ENCODE data around the gene CA12. TPM values are rescaled to one million over a fixed set of nuclear protein-coding genes. Genes with fewer than 3 reads are reported as not detected.

Gene CA12
- total and polyA plus RNA-seq, 2 donors (not counting 3 experiments of a cell fraction or from before 2014, with no cell fraction given): 1.1 to 5.9 TPM

DNA sequence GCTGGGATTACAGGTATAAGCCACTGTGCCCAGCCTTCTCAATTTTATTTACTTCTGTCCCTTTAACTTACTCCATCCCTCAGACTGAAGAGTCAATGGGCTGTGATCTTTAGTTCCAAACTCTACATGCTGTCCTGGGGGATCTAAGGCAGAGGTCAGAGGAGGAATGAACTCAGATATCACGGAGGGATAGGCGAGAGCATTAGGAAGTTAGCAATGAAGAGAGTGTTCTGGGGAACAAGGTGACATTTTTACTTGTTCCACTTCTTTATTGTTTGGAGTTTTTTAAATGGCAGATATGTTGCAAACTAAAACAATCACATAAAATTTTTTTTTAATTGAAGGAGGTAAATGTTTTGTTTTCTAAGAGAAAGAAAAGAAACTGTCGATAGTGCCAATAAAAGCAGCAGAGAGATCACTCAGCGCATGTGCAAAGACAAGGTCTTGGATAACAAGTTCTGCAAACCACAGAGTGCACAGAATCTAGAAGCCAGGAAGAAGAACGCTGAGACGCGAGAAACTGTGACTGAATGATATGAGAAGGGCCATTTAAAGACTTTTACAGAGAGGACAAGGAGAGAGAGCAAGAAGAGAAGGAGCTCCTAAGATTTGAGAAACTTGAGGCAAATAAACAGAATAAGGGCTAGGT is 10.8 kb upstream of the CA12 start:
- ChIA-PET POLR2A (no interaction called here), CTCF (interaction anchor here (1.5 kb wide), 1 partner anchor 10 kb away, joined by 4 read pairs; no protein-coding TSS in a partner anchor)
- H3K79me2 ChIP-seq (ENCODE audit: control insufficient read depth, insufficient read depth, low read length): no peaks in the 10 kb centered on the region
- FAIRE-seq (no peak), DNase-seq (ENCODE audit: low read depth, low spot score) (no peak)
- no peaks in the 10 kb centered on the region for H3K36me3 ChIP-seq (ENCODE audit: control insufficient read depth in 2 of 2, extremely low read depth in 1 of 2, insufficient read depth in 2 of 2, low read length in 2 of 2)
- no peak overlapping the region for H3K9ac ChIP-seq (replicated peaks; ENCODE audit: extremely low read depth, insufficient read depth, low read length)
- no peaks in the 10 kb centered on the region for H4K20me1 ChIP-seq (replicated peaks; ENCODE audit: control insufficient read depth, extremely low read depth, insufficient read depth, low read length)
- no peak overlapping the region for H3K4me3 ChIP-seq (replicated peaks in 1 of 3; ENCODE audit: insufficient read depth in 1 of 3, low read depth in 1 of 3, low read length in 3 of 3)
- no TSS peak for BruUV-seq (replicated peaks)
- intact Hi-C loops (cut with micrococcal nuclease): no loop called here
- dilution Hi-C loops (cut with MboI; ENCODE audit: extremely low pct_ligation_motif_present, low sequenced_read_pairs): no loop called here
- no peak overlapping the region for H3K27ac ChIP-seq (ENCODE audit: insufficient read depth, low read depth, low read length)
- H3K27me3 ChIP-seq (ENCODE audit: control insufficient read depth in 2 of 2, insufficient read depth in 2 of 2, low read length in 2 of 2): no peaks in the 10 kb centered on the region
- H3K9me1 ChIP-seq (replicated peaks; ENCODE audit: control insufficient read depth, extremely low read depth, insufficient read depth, low read length): no peaks in the 10 kb centered on the region
- H3K4me1 ChIP-seq (ENCODE audit: control insufficient read depth, extremely low read depth, insufficient read depth, low read length): no peaks in the 10 kb centered on the region
- no peak overlapping the region for H2AFZ ChIP-seq (ENCODE audit: low read depth, low read length)
- no peak overlapping the region for H3K4me2 ChIP-seq (ENCODE audit: insufficient read depth, low read length)
- H3K9me3 ChIP-seq (replicated peaks; ENCODE audit: control insufficient read depth, insufficient read depth, low read length): no peaks in the 10 kb centered on the region
- TF ChIP-seq CTCF (IDR thresholded peaks at IDR 0.05; ENCODE audit: extremely low read depth in 1 of 2, insufficient read depth in 1 of 2, low read depth in 1 of 2, low read length in 2 of 2) (no peak), JUN (IDR thresholded peaks at IDR 0.05; ENCODE audit: borderline replicate concordance, insufficient read depth, insufficient read length, low read depth) (no peak), GATA2 (IDR thresholded peaks at IDR 0.05; ENCODE audit: insufficient read depth, insufficient read length, low read depth, low read length) (no peak), POLR2AphosphoS5 (IDR thresholded peaks at IDR 0.05; ENCODE audit: insufficient read depth, low read depth, low read length) (no peak), MYC (IDR thresholded peaks at IDR 0.05; ENCODE audit: low read depth, low read length) (no peak), FOS (IDR thresholded peaks at IDR 0.05; ENCODE audit: borderline replicate concordance, insufficient read depth, low read length) (no peak), EZH2 (IDR thresholded peaks at IDR 0.05; ENCODE audit: borderline replicate concordance, low read depth, low read length, severe bottlenecking) (no peak)
- TF ChIP-seq, protein P1, sequence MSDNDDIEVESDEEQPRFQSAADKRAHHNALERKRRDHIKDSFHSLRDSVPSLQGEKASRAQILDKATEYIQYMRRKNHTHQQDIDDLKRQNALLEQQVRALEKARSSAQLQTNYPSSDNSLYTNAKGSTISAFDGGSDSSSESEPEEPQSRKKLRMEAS (IDR thresholded peaks at IDR 0.05; ENCODE audit: insufficient read depth, insufficient read length): no peak

Data from endothelial cell of umbilical vein (primary cell).